Subcutaneous abdominal adipose tissue (tissue), 5 donors: ENCODE results near the gene FLYWCH1.
A peak's percentile ranks its signal among the peaks of the same experiment; 100 is the strongest.

Source experiments
- H3K27ac ChIP-seq: one replicate; pipeline ENCODE4 v1.7.0; 2013; ENCODE audit warnings: low read depth, mild to moderate bottlenecking, inconsistent platforms, low read length, moderate library complexity
- H3K27me3 ChIP-seq, 5 donors: one replicate each; pipeline ENCODE4 v1.7.0; 2013; ENCODE audit warnings: low read length in 5 of 5, inconsistent platforms in 1 of 5; ENCODE audit not compliant: control insufficient read depth in 5 of 5, insufficient read depth in 4 of 5
- H3K36me3 ChIP-seq, 5 donors: one replicate each; pipeline ENCODE4 v1.7.0; 2013; ENCODE audit warnings: low read length in 5 of 5; ENCODE audit not compliant: control insufficient read depth in 5 of 5, insufficient read depth in 5 of 5
- H3K4me1 ChIP-seq, 5 donors: one replicate each; pipeline ENCODE4 v1.7.0; 2013; ENCODE audit warnings: low read length in 5 of 5, mild to moderate bottlenecking in 3 of 5, moderate library complexity in 1 of 5; ENCODE audit not compliant: control insufficient read depth in 5 of 5, insufficient read depth in 5 of 5
- H3K4me3 ChIP-seq, 5 donors: one replicate each; pipeline ENCODE4 v1.7.0; 2013; ENCODE audit warnings: low read length in 5 of 5, low read depth in 1 of 5
- H3K9ac ChIP-seq, 5 donors: one replicate each; pipeline ENCODE4 v1.7.0; 2013; ENCODE audit warnings: low read length in 5 of 5, mild to moderate bottlenecking in 4 of 5, moderate library complexity in 3 of 5
- H3K9me3 ChIP-seq, 5 donors: one replicate each; pipeline ENCODE4 v1.7.0; 2013; ENCODE audit warnings: low read length in 5 of 5; ENCODE audit not compliant: control insufficient read depth in 5 of 5
- donor health status: healthy.
- donor health status: healthy.
- donor health status: healthy.
- donor health status: healthy.
- donor health status: healthy.

FLYWCH1 gene

GRCh38 chr16:2963074-2963722 lies 51.5 kb downstream of the FLYWCH1 start:
- Histone ChIP-seq H3K4me3 (peak overlapping the region in 1 of 5 donors; percentile 44), H3K4me1 (peaks cover 0 to 32% (median 27%) of the 10 kb centered on the region in 5 donors), H3K36me3 (no peaks in the 10 kb centered on the region), H3K9me3 (no peaks in the 10 kb centered on the region), H3K27ac (no peak overlapping the region), H3K9ac (no peak overlapping the region), H3K27me3 (peaks cover 43 to 72% (median 62%) of the 10 kb centered on the region in 5 donors)

- H3K4me1 ChIP-seq, result peaks cover 0 to 39% (median 34%) of the 10 kb centered on the region in 5 donors
- H3K9ac ChIP-seq, result no peak within 1 kb of the TSS
- H3K27me3 ChIP-seq, result peaks cover 43 to 76% (median 64%) of the 10 kb centered on the region in 5 donors
- no peak within 1 kb of the TSS for H3K27ac ChIP-seq
- no peaks in the 10 kb centered on the region for H3K9me3 ChIP-seq
- H3K4me3 ChIP-seq, result peak within 1 kb of the TSS in 1 of 5 donors; percentile 44
- no peaks in the 10 kb centered on the region for H3K36me3 ChIP-seq
These were observed 52.2 kb downstream of the FLYWCH1 start, which contains the start of gene KREMEN2 for GRCh38 chr16:2963723-2964474. Gene KREMEN2, plus strand, starts transcription at chr16:2964275. Its CDS starts 246 bp downstream, at chr16:2964521.

GRCh38 chr16:2964475-2965336 lies 53.0 kb downstream of the FLYWCH1 start:
- H3K9me3 ChIP-seq, result no peaks in the 10 kb centered on the region
- peak overlapping the region in 1 of 5 donors; percentile 44 for H3K4me3 ChIP-seq
- H3K27ac ChIP-seq, result no peak overlapping the region
- H3K4me1 ChIP-seq, result peaks cover 0 to 45% (median 38%) of the 10 kb centered on the region in 5 donors
- peaks cover 43 to 76% (median 60%) of the 10 kb centered on the region in 5 donors for H3K27me3 ChIP-seq
- H3K36me3 ChIP-seq, result no peaks in the 10 kb centered on the region
- no peak overlapping the region for H3K9ac ChIP-seq

GRCh38 chr16:2966043-2966807 lies 54.5 kb downstream of the FLYWCH1 start:
- H3K4me3 ChIP-seq, result peak overlapping the region in 3 of 5 donors; percentile 26 to 45 (median 41)
- H3K27ac ChIP-seq, result no peak overlapping the region
- H3K9me3 ChIP-seq, result no peaks in the 10 kb centered on the region
- H3K27me3 ChIP-seq, result peaks cover 43 to 69% (median 57%) of the 10 kb centered on the region in 5 donors
- peaks cover 0 to 60% (median 51%) of the 10 kb centered on the region in 5 donors for H3K4me1 ChIP-seq
- H3K36me3 ChIP-seq, result no peaks in the 10 kb centered on the region
- no peak overlapping the region for H3K9ac ChIP-seq

GRCh38 chr16:2966808-2967191 lies 55.1 kb downstream of the FLYWCH1 start:
- Histone ChIP-seq H3K9me3 (no peaks in the 10 kb centered on the region), H3K27ac (no peak overlapping the region), H3K36me3 (peaks cover 0 to under 1% (median 0%) of the 10 kb centered on the region in 5 donors), H3K27me3 (peaks cover 40 to 65% (median 52%) of the 10 kb centered on the region in 5 donors), H3K9ac (no peak overlapping the region), H3K4me1 (peaks cover 0 to 63% (median 47%) of the 10 kb centered on the region in 5 donors), H3K4me3 (peak overlapping the region in 3 of 5 donors; percentile 26 to 45 (median 41))

GRCh38 chr16:2967211-2967631 lies 55.5 kb downstream of the FLYWCH1 start:
- Histone ChIP-seq H3K4me3 (peak overlapping the region in 2 of 5 donors; percentile 26 to 45), H3K27me3 (peaks cover 35 to 61% (median 48%) of the 10 kb centered on the region in 5 donors), H3K27ac (no peak overlapping the region), H3K36me3 (peaks cover 0 to 4% (median 0%) of the 10 kb centered on the region in 5 donors), H3K4me1 (peaks cover 0 to 63% (median 46%) of the 10 kb centered on the region in 5 donors), H3K9ac (no peak overlapping the region), H3K9me3 (no peaks in the 10 kb centered on the region)

GRCh38 chr16:2967721-2968161 lies 56.0 kb downstream of the FLYWCH1 start:
- H3K27me3 ChIP-seq, result peaks cover 30 to 56% (median 43%) of the 10 kb centered on the region in 5 donors
- H3K27ac ChIP-seq, result no peak overlapping the region

GRCh38 chr16:2968368-2968737 lies 56.6 kb downstream of the FLYWCH1 start:
- H3K27ac ChIP-seq, result no peak overlapping the region
- peaks cover 0 to 4% (median 0%) of the 10 kb centered on the region in 5 donors for H3K36me3 ChIP-seq
- peaks cover 28 to 52% (median 40%) of the 10 kb centered on the region in 5 donors for H3K27me3 ChIP-seq
- no peaks in the 10 kb centered on the region for H3K9me3 ChIP-seq
- peak overlapping the region in 4 of 5 donors; percentile 72 to 79 (median 78) for H3K4me3 ChIP-seq
- peaks cover 0 to 63% (median 46%) of the 10 kb centered on the region in 5 donors for H3K4me1 ChIP-seq
- no peak overlapping the region for H3K9ac ChIP-seq

More at GRCh38 chr16:2967721-2968161, 56.0 kb downstream of the FLYWCH1 start:
- no peaks in the 10 kb centered on the region for H3K9me3 ChIP-seq
- H3K9ac ChIP-seq, result no peak overlapping the region
- H3K4me1 ChIP-seq, result peaks cover 0 to 63% (median 46%) of the 10 kb centered on the region in 5 donors
- no peak overlapping the region for H3K4me3 ChIP-seq
- peaks cover 0 to 4% (median 0%) of the 10 kb centered on the region in 5 donors for H3K36me3 ChIP-seq
